ENCODE data around the gene SLC6A17.

SLC6A17 gene

DNA sequence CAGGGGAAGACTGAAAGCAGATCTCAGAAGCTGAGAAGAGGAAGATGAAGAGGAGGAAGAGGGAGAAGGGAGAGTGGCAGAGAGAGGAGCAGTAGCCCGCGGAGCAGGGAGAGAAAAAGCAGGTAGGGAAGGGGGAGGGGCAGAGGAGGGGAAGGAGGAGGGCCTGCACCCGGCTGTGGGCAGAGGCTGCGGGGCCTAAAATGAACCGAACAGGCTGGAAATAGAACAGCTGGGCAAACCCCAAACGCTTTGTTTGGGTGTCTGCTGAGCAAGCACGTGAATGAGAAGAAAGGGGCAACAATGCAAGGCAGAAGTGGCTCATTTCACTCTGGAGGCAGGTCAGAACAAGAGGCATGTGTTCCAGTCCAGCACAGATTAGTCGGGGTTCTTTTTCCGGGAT is 93.3 kb downstream of the SLC6A17 start:
- TF ChIP-seq EZH2 (IDR thresholded peaks at IDR 0.05; ENCODE audit: borderline replicate concordance, low read length), result no peak
- TF ChIP-seq, protein P1, sequence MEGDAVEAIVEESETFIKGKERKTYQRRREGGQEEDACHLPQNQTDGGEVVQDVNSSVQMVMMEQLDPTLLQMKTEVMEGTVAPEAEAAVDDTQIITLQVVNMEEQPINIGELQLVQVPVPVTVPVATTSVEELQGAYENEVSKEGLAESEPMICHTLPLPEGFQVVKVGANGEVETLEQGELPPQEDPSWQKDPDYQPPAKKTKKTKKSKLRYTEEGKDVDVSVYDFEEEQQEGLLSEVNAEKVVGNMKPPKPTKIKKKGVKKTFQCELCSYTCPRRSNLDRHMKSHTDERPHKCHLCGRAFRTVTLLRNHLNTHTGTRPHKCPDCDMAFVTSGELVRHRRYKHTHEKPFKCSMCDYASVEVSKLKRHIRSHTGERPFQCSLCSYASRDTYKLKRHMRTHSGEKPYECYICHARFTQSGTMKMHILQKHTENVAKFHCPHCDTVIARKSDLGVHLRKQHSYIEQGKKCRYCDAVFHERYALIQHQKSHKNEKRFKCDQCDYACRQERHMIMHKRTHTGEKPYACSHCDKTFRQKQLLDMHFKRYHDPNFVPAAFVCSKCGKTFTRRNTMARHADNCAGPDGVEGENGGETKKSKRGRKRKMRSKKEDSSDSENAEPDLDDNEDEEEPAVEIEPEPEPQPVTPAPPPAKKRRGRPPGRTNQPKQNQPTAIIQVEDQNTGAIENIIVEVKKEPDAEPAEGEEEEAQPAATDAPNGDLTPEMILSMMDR (IDR thresholded peaks at IDR 0.05; ENCODE audit: low read length), result no peak
- Histone ChIP-seq H3K27me3 (ENCODE audit: insufficient read depth, low read length) (no peaks in the 10 kb centered on the region), H3K4me1 (ENCODE audit: insufficient read depth, low read length, severe bottlenecking) (peaks cover 13% of the 10 kb centered on the region), H3K4me3 (ENCODE audit: low read depth, low read length, poor library complexity, severe bottlenecking) (no peak overlapping the region), H2AFZ (ENCODE audit: low read length) (no peak overlapping the region), H3K27ac (ENCODE audit: low read depth, low read length, poor library complexity, severe bottlenecking) (no peak overlapping the region), H3K4me2 (ENCODE audit: low read length) (peak overlapping the region; percentile 40; the same call in 1 of the 2 replicates), H3K79me2 (ENCODE audit: insufficient read depth, low read length) (no peaks in the 10 kb centered on the region), H3K36me3 (ENCODE audit: insufficient read depth, low read length) (no peaks in the 10 kb centered on the region), H3K9ac (ENCODE audit: low read length) (no peak overlapping the region), H4K20me1 (ENCODE audit: insufficient read depth, low read length) (no peaks in the 10 kb centered on the region), H3K9me2 (ENCODE audit: low read depth, low read length) (no peaks in the 10 kb centered on the region), H3K9me3 (ENCODE audit: low read length) (no peaks in the 10 kb centered on the region), H3F3A (ENCODE audit: insufficient read depth, low read length) (no peaks in the 10 kb centered on the region)

DNA sequence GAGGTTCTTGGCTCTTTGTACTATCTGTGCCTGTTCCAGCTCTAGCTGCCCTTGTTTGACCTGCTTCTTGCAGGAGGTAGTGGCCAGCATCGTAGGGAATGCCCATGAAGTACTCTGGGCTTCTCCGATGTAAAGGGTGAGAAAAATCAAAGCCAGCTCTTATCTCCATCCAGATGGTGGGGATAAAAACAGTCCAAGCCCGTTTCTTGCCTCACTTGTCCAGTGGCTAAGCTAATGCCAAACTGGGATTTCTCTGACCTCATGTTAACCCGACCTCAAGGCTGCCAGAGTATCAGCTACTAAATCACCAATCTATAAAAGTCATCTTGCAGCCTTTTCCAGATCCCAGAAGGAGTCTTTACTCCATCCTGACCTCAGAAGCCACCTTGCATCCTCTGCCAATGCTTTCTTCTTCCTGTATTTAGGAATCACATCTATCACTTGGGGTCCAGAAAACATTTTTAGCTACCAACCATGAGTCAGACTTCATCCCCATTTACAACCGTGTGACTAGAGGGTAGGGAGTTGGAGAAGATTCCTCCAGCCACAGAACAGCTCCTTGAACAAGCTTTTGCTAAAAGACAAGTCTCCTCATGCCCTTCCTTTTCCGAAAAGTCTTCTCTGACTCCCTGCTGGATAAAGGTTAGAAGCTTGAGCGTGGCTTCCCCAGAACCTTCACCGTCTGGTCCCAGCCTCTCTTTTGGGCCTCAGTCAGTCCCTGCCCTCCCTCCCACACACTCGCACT is 95.8 kb downstream of the SLC6A17 start:
- no peaks in the 10 kb centered on the region for H3K9me3 ChIP-seq (ENCODE audit: low read length)

DNA sequence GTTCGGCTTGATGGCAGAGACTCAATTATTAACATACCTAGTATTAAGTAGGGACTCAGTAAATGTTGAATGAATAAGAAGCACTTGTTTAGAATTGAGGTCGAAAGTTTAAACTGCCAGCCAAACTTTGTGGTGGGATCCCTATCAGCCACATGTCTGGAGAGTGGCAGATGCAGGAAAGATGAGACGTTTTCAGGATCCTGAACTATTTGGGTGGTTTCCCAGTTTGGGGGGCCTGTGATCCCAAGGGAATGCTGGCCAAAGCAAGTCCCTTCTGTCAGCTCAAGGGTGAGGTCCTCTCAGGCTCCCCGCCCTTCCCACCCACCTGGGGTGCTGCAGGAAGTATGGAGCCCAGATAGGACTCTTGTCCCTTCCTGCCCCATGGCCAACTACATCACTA is 98.5 kb downstream of the SLC6A17 start:
- no peaks in the 10 kb centered on the region for H3K9me3 ChIP-seq (ENCODE audit: low read length)
- no peak overlapping the region for H3K9ac ChIP-seq (ENCODE audit: low read length)
- H3K4me2 ChIP-seq (ENCODE audit: low read length), result no peak overlapping the region
- H3K36me3 ChIP-seq (ENCODE audit: insufficient read depth, low read length), result no peaks in the 10 kb centered on the region
- H3K79me2 ChIP-seq (ENCODE audit: insufficient read depth, low read length), result no peaks in the 10 kb centered on the region
- H3K27ac ChIP-seq (ENCODE audit: low read depth, low read length, poor library complexity, severe bottlenecking), result no peak overlapping the region
- no peaks in the 10 kb centered on the region for H3K9me2 ChIP-seq (ENCODE audit: low read depth, low read length)
- no peak overlapping the region for H3K4me3 ChIP-seq (ENCODE audit: low read depth, low read length, poor library complexity, severe bottlenecking)
- H3K27me3 ChIP-seq (ENCODE audit: insufficient read depth, low read length), result no peaks in the 10 kb centered on the region; the same call in 1 of the 2 replicates
- H3K4me1 ChIP-seq (ENCODE audit: insufficient read depth, low read length, severe bottlenecking), result peaks cover 5% of the 10 kb centered on the region
- TF ChIP-seq EZH2 (IDR thresholded peaks at IDR 0.05; ENCODE audit: borderline replicate concordance, low read length), result no peak
- TF ChIP-seq, protein P1 (IDR thresholded peaks at IDR 0.05; ENCODE audit: low read length), result no peak
- H2AFZ ChIP-seq (ENCODE audit: low read length), result no peak overlapping the region
- H4K20me1 ChIP-seq (ENCODE audit: insufficient read depth, low read length), result no peaks in the 10 kb centered on the region
- H3F3A ChIP-seq (ENCODE audit: insufficient read depth, low read length), result no peaks in the 10 kb centered on the region

More for the DNA sequence above, 95.8 kb downstream of the SLC6A17 start:
- H3K9ac ChIP-seq (ENCODE audit: low read length), result no peak overlapping the region
- H3K79me2 ChIP-seq (ENCODE audit: insufficient read depth, low read length), result no peaks in the 10 kb centered on the region
- H3K4me3 ChIP-seq (ENCODE audit: low read depth, low read length, poor library complexity, severe bottlenecking), result no peak overlapping the region
- H3K36me3 ChIP-seq (ENCODE audit: insufficient read depth, low read length), result no peaks in the 10 kb centered on the region
- no peaks in the 10 kb centered on the region for H3F3A ChIP-seq (ENCODE audit: insufficient read depth, low read length)
- no peak overlapping the region for H3K27ac ChIP-seq (ENCODE audit: low read depth, low read length, poor library complexity, severe bottlenecking)
- H3K4me2 ChIP-seq (ENCODE audit: low read length), result no peak overlapping the region
- TF ChIP-seq EZH2 (IDR thresholded peaks at IDR 0.05; ENCODE audit: borderline replicate concordance, low read length), result no peak
- TF ChIP-seq, protein P1 (IDR thresholded peaks at IDR 0.05; ENCODE audit: low read length), result no peak
- H2AFZ ChIP-seq (ENCODE audit: low read length), result no peak overlapping the region
- peaks cover 13% of the 10 kb centered on the region for H3K4me1 ChIP-seq (ENCODE audit: insufficient read depth, low read length, severe bottlenecking)
- H4K20me1 ChIP-seq (ENCODE audit: insufficient read depth, low read length), result no peaks in the 10 kb centered on the region
- no peaks in the 10 kb centered on the region for H3K9me2 ChIP-seq (ENCODE audit: low read depth, low read length)
- H3K27me3 ChIP-seq (ENCODE audit: insufficient read depth, low read length), result no peaks in the 10 kb centered on the region; the same call in 1 of the 2 replicates
